Activated T-cell treated with anti-CD3 and anti-CD28 coated beads for 1 hour (primary cell): Measurements from ENCODE around the gene SHISA7.
A peak's percentile ranks its signal among the peaks of the same experiment; 100 is the strongest.

Experiments
- DNase-seq: peaks from one replicate; pipeline ENCODE4 v3.0.0-alpha.2; 2020; ENCODE audit warnings: low read depth

The SHISA7 gene

GRCh38 chr19:55387736-55388497 lies 55.2 kb downstream of the SHISA7 start:
- no peak for DNase-seq

- no peak for DNase-seq
These were observed 56.6 kb downstream of the SHISA7 start for GRCh38 chr19:55386493-55386971.

GRCh38 chr19:55385724-55386492 lies 57.2 kb downstream of the SHISA7 start, which contains the start of gene RPL28:
Gene RPL28 (plus strand): TSS chr19:55385932. CDS start chr19:55386358, 426 bp downstream.
- peak; percentile 95 for DNase-seq

DNA sequence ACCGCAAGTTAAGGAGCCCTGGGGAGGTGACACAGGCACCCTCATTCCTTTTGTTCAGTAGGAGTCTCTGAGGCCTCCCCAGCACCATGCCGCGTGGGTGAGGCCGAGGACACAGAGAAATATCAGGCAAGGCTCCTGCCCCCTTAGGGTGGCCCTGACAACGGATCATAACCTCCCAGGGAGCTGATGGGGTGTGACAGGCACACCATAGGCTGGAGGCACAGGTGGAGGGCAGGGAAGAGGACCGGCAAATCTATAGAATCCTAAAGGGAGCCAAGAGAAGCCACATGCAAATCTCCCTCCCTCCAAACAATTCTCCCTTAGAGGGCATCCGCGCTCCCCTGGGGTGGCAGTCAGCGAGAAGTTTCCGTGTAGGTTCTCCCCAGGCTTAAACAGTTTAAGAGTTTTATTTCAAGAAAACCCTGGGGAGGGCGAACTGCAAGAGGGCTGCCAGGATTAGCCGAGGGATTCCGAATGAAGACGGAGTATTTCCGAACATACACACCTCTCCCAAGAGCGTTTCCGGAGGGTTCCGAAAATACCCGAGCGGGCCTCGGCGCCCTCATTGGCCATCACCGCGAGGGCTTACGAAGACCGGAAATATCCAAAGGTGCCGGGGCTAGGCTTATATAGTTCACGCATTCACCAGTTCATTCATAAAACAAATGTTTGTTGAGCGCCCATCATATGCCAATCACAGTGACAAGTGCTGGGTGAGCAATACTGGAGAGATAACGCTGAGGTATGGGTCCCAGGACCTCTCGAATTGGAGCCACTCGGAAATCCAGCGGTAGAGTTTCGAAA lies 58.0 kb downstream of the SHISA7 start:
- DNase-seq = peak; percentile 93

DNA sequence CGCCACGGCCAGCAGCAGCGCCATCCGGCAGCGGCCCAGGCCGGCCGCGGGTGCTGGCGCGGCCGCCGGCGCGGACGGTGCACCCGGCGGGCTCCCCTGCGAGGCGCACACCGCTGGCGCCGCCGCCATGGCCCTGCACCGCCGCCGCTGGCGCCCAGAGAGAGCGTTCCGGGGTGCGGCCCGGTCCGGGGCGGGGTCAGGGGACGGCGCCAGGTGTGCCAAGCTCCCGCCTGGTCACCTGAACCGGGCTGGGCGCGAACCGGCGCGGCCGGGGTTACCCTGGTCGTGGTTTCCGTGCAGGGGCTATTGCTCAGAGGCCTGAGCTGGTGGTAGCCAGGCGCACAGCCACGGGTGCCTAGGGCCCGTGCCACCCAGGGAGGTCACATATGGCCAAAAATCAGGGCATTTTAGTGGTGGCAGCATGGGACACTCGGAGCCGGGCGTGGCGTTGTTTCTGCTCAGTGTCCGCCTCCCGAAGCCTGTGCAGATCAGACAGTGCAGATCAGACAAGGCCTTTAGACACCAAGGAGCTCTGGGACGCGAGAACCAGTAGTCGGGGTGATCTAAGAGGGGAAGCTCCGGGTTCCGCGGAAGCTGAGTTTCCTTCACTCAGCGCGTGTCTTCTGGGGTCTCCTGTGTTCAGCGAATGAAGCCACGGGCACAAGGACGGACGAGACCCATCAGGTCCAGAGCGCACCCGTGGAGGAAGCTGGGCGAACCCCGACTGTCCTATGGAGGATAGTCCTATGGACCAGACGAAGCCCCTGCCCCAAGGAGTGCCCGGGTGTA lies 58.8 kb downstream of the SHISA7 start, which contains the start of gene TMEM238:
TSS of gene TMEM238 (minus strand) at position 162 of the 789 bp plus-strand sequence. CDS start at position 129, 33 bp downstream.
- peak; percentile 18 for DNase-seq

DNA sequence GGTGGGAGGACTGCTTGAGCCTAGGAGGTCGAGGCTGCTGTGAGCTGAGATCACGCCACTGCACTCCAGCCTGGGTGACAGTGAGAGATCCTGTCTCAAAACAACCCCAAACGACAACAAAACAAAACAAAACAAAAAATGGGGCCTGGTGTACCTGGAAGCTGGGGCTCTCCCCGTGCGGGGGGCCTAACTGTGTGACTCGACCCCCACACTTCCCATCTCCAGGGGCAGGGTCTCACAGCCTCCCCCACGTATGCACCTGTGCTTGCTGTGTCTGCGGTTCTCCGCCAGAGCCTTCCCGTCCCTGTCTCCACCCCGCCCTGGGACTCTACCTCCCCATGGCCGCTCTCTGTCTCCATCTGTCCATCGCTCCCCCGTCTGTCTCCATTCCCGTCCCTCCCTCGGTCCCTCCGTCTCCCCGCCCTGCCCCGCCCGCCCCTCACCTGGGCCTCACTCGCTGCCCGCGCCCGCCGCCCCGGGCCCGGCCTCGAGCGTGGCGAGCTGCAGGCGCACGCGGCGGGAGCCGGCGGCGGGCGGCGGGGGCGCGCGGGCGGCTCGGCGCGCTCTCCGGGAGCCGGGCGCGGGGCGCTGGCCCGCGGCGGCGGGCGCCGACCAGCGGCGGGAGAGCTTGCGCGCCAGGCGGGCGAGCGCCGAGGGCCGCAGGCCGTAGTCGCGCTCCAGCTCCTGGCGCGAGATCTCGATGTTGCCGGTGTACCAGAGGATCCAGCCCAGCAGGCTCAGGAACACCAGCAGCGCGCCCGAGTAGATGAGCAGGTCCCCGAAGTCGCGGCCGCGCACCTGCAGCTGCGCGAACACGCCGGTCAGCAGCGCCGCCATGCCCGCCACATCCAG lies 59.6 kb downstream of the SHISA7 start:
- peak; percentile 18 for DNase-seq

- DNase-seq = no peak
These were observed 60.5 kb downstream of the SHISA7 start for GRCh38 chr19:55382522-55383054.

DNA sequence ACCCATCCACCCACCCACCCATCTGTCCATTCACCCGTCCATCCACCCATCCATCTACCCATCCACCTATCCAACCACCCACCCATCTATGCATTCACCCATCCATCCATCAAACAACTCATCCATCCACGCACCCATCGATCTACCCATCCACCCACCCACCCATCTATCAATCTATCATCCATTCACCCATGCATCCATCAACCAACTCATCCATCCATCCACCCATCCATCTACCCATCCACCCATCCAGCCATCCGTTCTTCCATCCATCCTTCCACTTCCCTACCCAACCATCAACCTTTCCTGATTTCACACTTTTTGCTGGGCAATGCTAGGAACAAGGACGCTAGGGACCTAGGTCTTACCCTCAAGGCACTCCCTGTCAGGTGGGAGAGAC lies 61.1 kb downstream of the SHISA7 start:
- DNase-seq = no peak

DNA sequence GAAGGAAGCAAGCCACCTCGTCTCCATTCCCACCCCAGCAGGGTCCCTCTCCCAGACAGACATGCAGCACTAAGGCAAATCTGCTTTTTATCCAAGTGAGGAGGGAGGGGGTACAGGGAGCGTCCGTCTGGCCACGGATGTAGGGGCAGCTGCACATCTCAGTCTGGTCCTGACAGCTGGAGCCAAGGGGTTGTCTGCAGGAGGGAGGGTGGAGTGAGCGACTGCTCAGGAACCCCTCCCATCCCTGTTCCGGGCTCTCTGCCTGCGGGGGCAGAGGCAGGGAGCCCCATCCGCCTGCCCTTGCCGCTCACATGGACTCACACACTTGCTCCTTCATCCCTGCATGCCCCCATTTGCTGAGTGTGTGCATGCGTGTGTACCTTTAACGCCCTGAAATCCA lies 63.9 kb downstream of the SHISA7 start:
- no peak for DNase-seq
